GM13977 (cell line): Measurements from ENCODE around the gene CDCA8.
"Not testable (repeated sequence)": the region's sequence is repeated elsewhere in the genome, so short reads cannot be mapped to it uniquely, and the experiment has no call there.

ENCODE experiments used
- DNase-seq: peaks from one replicate; pipeline ENCODE4 v3.0.0; 2012; ENCODE audit warnings: low spot score
- in situ Hi-C: fragments of 300-500 bp; cut with MboI; formaldehyde crosslinking; loops from one replicate; pipeline ENCODE4 v1.12.0; 2022; ENCODE audit warnings: low sequenced_read_pairs, low pct_unique_long_range_greater_than_20kb, mixed read lengths, inconsistent platforms; ENCODE audit not compliant: unreplicated experiment
- TF ChIP-seq, protein P1 (sequence below): IDR thresholded peaks from 2 replicates; pipeline ENCODE4 v1.5.1; 2012; ENCODE audit warnings: mild to moderate bottlenecking, control low read depth; ENCODE audit not compliant: insufficient read depth; ENCODE audit errors: extremely low read depth, missing control alignments

Gene CDCA8

DNA sequence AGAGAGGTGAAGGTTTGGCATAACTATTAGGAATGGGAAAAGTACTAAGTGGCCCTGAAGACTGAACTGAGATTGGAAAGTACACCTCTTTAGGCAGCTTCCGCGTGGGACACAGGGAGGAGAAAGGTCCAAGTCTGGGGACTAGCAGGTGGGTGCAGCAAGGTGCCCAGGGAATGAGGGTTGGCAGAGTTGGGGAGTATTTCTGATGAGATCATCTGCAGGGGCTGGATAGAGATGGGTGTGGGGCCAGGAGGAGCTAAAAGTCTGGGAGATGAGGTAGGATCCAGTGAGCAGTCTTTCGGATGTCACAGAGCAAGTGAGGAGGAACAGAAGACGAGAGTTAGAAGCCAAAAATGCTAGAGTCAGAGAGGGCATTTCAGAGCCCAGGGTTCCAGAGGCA, 36.1 kb downstream of the CDCA8 start:
- DNase-seq: no peak
- in situ Hi-C loops: no loop called here

DNA sequence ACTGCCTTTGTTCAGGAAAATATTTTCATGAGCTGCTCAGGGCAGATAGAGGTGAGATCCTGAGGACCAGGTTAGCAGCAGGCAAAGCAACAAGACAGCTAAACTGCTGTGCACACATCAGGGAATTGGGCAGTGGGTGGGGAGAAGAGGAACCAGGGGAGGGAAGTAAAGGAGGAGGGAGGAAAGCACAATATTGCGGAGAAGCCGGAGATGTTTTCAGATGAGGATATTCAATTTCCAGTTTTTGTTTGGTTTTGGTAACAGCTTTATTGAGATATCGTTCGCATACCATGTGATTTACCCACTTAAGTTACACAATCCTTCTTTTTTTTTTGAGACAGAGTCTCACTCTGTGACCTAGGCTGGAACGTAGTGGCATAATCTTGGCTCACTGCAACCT, 38.1 kb downstream of the CDCA8 start:
- TF ChIP-seq, protein P1, sequence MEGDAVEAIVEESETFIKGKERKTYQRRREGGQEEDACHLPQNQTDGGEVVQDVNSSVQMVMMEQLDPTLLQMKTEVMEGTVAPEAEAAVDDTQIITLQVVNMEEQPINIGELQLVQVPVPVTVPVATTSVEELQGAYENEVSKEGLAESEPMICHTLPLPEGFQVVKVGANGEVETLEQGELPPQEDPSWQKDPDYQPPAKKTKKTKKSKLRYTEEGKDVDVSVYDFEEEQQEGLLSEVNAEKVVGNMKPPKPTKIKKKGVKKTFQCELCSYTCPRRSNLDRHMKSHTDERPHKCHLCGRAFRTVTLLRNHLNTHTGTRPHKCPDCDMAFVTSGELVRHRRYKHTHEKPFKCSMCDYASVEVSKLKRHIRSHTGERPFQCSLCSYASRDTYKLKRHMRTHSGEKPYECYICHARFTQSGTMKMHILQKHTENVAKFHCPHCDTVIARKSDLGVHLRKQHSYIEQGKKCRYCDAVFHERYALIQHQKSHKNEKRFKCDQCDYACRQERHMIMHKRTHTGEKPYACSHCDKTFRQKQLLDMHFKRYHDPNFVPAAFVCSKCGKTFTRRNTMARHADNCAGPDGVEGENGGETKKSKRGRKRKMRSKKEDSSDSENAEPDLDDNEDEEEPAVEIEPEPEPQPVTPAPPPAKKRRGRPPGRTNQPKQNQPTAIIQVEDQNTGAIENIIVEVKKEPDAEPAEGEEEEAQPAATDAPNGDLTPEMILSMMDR: no peak

More for the DNA sequence above, 36.1 kb downstream of the CDCA8 start:
- TF ChIP-seq, protein P1: no peak

DNA sequence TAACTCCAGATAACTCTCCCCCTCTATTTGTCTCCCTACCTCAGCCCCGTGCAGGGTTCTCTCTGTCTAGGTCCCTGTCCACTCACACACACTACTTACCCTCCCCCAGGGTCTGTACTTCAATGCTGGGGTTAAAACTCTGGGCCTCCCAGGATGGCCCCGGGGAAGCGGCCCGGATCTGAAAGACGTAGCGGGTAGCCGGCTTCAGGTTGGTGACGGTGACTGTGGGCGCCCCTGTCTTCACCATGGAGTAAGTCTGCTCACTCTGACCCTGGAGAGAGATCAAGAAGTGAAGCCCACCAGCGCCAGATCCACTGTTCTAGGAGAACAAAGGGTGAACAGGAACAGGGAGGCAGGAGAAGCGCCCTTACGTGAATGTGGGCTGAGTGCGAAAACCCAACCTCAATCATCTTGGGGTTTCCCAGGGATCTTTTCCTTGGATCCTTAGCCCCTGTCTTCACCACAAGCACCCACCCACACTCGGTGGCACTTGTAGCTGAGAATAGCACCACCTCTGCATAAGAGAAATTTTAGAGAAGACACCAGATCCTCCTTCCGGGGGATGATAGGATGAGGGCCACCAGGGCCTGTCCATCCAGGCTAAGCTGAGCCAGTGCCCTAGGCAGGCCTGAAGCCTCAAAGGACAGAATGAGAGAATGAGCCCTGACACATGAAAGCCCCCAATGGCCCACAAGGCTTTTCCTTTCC, 39.1 kb downstream of the CDCA8 start:
- TF ChIP-seq, protein P1: no peak
- no peak for DNase-seq
- in situ Hi-C loops: no loop called here

More for the DNA sequence above, 38.1 kb downstream of the CDCA8 start:
- in situ Hi-C loops: no loop called here
- DNase-seq: no peak

DNA sequence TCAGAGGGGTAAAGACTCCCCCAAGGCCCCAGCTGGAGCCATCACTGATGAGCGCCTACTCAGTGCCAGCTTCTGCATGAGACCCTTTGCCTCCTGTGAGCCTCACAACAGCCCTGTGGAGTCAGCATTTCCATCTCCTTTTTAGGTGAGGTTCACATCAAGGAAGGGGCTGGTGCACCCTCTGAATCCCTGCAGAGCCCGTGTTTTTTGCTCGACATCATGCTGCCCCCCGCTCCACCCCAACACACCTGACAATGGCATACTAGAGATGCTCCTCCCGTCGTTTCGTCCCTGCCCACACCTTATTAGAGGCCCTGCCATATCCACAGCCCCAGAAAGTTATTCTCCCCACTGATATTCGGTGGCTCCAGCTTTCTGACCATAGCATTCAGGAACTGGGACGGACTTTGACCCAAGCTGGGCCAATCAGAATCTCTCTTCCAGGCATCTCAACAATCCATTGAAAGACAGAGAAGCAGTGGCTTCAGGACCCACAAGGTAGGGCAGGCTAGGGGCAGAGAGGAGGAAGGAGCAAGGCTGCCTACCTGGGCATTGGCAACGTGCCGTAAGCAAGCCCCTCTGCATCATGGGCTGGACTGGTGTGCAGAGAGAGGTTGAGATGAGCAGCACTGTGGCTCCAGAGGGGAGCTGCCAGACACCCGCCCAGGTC, 39.9 kb downstream of the CDCA8 start:
- DNase-seq: no peak
- in situ Hi-C loops: no loop called here
- TF ChIP-seq, protein P1: no peak

DNA sequence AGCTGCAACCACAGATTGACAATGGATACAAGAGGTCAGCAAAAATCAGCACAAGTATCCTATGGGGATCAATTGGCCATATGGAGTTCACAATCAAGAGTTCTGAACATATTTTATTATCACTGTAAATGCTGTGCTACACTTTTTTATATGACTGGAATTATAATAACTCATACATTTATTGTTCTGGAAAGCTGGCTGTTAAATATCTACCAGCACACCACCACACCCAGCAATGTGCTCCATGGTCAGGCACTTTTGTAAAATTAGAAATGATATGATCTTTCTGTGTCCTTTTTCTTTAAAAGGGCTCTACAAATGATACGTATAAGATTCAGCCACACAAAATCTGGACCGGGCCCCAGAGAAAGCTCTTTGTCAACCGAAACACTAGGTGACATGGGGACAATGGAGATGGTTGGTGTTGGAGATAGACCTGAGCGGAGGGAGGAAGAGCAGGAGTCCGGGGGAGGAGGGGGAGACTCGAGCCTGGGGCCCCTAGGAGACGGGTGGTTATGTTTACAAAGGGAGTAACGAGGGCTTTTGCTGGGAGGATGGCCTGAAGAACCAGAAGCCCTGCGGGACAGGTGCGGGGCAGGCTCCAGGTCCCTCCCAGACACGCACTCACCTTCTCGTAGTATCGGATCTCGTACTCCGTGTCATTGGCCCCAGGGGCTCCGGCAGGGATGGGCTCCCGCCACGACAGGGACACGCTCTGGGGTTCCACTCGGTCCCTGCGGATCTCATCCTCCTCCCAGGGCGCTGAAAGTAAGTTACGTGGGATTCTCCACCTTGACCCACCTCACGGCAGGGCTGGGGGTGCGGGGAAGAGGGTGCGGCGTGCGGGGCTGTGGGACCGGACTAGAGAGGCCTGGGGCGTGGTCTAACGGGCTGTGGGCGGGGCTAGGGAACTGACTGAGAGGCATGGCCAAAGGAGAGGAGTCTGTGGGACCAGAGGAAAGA, 42.6 kb downstream of the CDCA8 start:
- in situ Hi-C loops: no loop called here
- TF ChIP-seq, protein P1: no peak

GRCh38 chr1:37737975-37738374, 45.7 kb downstream of the CDCA8 start:
- DNase-seq, in situ Hi-C loops: not testable (repeated sequence)

More for the DNA sequence above, 42.6 kb downstream of the CDCA8 start:
- no peak for DNase-seq

DNA sequence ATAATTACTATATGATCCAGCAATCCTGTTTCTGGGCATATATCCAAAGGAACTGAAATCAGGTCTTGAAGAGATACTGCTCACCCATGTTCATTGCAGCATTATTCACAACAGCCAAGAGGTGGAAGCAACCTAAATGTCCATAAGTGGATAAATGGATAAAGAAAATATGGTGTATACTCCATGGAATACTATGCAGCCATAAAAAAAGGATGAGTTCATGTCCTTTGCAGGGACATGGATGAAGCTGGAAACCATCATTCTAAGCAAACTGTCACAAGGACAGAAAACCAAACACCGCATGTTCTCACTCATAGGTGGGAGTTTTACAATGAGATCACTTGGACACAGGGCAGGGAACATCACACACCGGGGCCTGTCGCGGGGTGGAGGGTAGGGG, 46.3 kb downstream of the CDCA8 start:
- DNase-seq, in situ Hi-C loops: not testable (repeated sequence)
